Bone marrow (tissue), 2 donors: ENCODE results near the gene SETBP1.

Source experiments
- DNase-seq, 2 donors: peaks; one replicate each; lab custom pipeline; 2025; lab: John Stamatoyannopoulos, UW

Gene SETBP1

DNA sequence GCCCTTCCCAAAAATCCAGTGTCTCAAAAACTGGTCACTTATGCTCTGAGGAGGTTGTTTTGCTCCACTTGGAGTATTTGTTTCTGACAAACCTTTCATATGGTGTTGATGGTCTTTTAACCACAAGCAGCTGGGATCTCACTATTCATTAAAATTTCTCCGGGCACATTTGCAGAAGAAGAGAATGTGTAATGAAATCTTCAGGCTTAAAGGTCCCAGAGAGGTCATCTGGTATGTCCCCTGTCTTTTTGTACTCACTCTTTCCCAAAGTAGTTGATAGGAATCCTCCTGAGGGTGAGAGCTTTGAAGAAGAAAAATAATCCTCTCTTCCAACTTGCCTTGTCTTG lies 430.8 kb downstream of the SETBP1 start:
- DNase-seq, result no peak

DNA sequence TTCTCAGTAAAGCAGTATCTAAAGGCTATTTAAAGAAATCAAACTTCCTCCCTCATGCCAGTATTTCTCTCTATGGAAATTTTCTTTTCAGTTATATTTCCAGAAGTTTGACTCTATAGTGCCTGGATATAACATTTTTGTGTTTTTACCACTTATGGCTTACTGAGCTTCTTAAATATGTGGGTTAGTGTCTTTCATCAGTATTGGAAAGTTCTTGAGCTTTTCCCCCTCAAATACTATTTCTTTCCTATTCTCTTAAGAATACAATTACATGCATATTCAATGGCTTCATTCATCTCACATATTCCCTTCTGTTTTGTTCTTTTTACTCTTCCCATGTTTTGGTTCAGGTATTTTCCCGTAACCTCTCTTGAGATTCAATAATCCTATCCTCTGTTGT lies 432.0 kb downstream of the SETBP1 start:
- DNase-seq, result no peak

DNA sequence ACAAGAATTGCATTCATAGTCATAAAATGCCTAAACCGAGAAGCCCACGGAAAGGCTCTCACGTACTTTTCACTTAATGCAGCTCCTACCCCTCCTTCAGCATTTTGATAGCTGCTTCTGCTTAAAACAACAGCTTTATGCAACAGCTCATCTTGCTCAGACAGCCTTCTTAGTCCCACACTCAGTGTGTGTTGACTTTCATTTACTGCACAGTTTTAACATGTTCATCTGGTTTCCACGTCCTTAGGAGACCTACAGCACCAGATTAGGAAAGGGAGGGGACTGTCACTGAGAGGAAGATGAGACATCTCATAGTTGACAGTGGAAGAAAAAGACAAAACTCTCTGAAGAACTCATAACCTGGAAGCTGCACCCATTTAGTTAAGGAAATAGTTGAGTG lies 435.4 kb downstream of the SETBP1 start:
- DNase-seq, result peak in 1 of 2 donors; percentile 29
